Right lobe of liver (tissue), 6 donors: ENCODE results near the gene SLX4IP. TPM values are rescaled to one million over a fixed set of nuclear protein-coding genes. Genes with fewer than 3 reads are reported as not detected.

Experiments used
- ATAC-seq, 4 donors: fragments of 200-7000 bp; cut with Tn5 transposase; one replicate each; pipeline ENCODE4 v1.9.1; 2020; ENCODE audit warnings: mild to moderate bottlenecking in 4 of 4, moderate library complexity in 4 of 4
- DNase-seq, 3 donors: peaks; one replicate each; pipeline ENCODE4 v3.0.0-alpha.2; 2020
- H3K27ac ChIP-seq, 3 donors: fragments of 200-600 bp; one replicate each; pipeline ENCODE4 v1.8.0; 2022
- H3K27me3 ChIP-seq, 2 donors: fragments of 200-600 bp; one replicate each; pipeline ENCODE4 v1.8.0; 2022
- H3K36me3 ChIP-seq, 4 donors: fragments of 200-600 bp; sonication (generic) in 1 of 4; one replicate each; pipeline versions ENCODE4 v1.5.1 to v1.8.0; 2017 to 2022; ENCODE audit warnings: control low read depth in 1 of 4
- H3K4me1 ChIP-seq, 4 donors: fragments of 200-600 bp; sonication (generic) in 1 of 4; one replicate each; pipeline versions ENCODE4 v1.5.1 to v1.8.0; 2017 to 2022; ENCODE audit warnings: control low read depth in 1 of 4
- H3K4me3 ChIP-seq, 3 donors: fragments of 200-600 bp; one replicate each; pipeline ENCODE4 v1.8.0; 2022
- H3K9me3 ChIP-seq, 4 donors: fragments of 200-600 bp; sonication (generic) in 1 of 4; one replicate each; pipeline versions ENCODE4 v1.5.1 to v1.8.0; 2017 to 2022; ENCODE audit warnings: control low read depth in 1 of 4
- POLR2A ChIP-seq: fragments of 450-650 bp; IDR thresholded peaks from one replicate; pipeline ENCODE4 v1.6.1; 2017; ENCODE audit warnings: antibody characterized with exemption, mild to moderate bottlenecking
- WGBS: methylation state at CpG from one replicate; pipeline ENCODE4 v1.1.6; 2018; ENCODE audit warnings: low coverage, low lambda C conversion rate; ENCODE audit not compliant: insufficient coverage; ENCODE audit errors: missing lambda C conversion rate; 5-methylcytosine and 5-hydroxymethylcytosine counted together
- intact Hi-C, 2 donors: fragments of 100-400 bp; cut with DNase I; formaldehyde crosslinking; loops; one replicate each; pipeline versions ENCODE4 v1.11.2 to v1.14.1; 2022
- total RNA-seq, 6 experiments: library from RNA; depleted of rRNA in 2 of 6; stranded (reverse); fragments of >200 nt in 2 of 6; fragmentation: NEBNext Ultra II Directional in 3 of 6; extraction: Animal tissue kit (Norgen Biotek cat#: 25700) in 3 of 6; gene quantifications; one replicate each; pipeline versions ENCODE4 v1.1.0 to v1.2.4, GENCODE V29; 2016 to 2023
- TF ChIP-seq, protein P1 (sequence below), 4 donors: fragments of 200-600 bp in 3 of 4; fragments of 450-650 bp in 1 of 4; IDR thresholded peaks; one replicate each; pipeline versions ENCODE4 v1.5.1 to v1.8.0; 2016 to 2022; ENCODE audit warnings: antibody characterized with exemption in 4 of 4, mild to moderate bottlenecking in 2 of 4
- donor health status: DM: no; HTN: yes; CAD: no.
- donor health status: DM: no; HTN: no; CAD: no.
- donor health status: DM: no; HTN: no; CAD: no.
- donor health status: DM: no; HTN: yes; CAD: no.
- donor health status: DM: no; HTN: yes; CAD: no.

SLX4IP gene
- total RNA-seq, 6 experiments from 2014 or later = 2.0 to 4.0 (median 3.5) TPM

DNA sequence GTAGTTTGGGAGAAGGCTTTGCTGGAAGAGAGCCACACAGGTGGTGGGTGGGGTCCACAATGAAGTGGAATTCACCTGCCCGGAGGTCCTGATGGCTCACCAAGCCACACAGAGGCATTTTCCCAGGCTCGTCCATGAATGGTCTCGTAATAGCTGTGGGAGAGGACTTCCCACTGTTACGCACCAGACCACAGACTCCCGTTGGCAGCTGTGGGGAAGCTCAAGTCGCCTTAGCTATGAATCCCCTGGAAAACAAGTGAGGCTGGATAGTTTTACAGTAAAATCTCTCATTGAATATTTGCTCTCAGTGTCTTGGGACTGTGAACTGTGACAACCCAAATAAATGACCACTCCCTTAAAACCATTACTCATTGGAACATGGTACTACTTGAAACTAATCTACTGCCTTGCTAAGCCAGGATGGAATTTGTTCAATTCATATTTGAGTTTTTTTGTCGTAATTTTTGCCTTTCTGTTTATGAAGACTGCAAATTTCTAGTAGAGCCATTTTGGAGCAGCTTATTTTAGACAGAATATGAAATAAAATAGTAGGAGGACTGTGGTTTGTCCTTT, 159.3 kb downstream of the SLX4IP start:
- ATAC-seq (no peak), DNase-seq (no peak)
- H3K27ac ChIP-seq = no peak overlapping the region
- no peaks in the 10 kb centered on the region for H3K27me3 ChIP-seq
- no peaks in the 10 kb centered on the region for H3K9me3 ChIP-seq
- no peaks in the 10 kb centered on the region for H3K4me1 ChIP-seq
- intact Hi-C loops = no loop called here
- 100% methylated on average over 1 of the region's 7 CpGs for WGBS
- H3K36me3 ChIP-seq = no peaks in the 10 kb centered on the region
- no peak overlapping the region for H3K4me3 ChIP-seq
- TF ChIP-seq, protein P1, sequence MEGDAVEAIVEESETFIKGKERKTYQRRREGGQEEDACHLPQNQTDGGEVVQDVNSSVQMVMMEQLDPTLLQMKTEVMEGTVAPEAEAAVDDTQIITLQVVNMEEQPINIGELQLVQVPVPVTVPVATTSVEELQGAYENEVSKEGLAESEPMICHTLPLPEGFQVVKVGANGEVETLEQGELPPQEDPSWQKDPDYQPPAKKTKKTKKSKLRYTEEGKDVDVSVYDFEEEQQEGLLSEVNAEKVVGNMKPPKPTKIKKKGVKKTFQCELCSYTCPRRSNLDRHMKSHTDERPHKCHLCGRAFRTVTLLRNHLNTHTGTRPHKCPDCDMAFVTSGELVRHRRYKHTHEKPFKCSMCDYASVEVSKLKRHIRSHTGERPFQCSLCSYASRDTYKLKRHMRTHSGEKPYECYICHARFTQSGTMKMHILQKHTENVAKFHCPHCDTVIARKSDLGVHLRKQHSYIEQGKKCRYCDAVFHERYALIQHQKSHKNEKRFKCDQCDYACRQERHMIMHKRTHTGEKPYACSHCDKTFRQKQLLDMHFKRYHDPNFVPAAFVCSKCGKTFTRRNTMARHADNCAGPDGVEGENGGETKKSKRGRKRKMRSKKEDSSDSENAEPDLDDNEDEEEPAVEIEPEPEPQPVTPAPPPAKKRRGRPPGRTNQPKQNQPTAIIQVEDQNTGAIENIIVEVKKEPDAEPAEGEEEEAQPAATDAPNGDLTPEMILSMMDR (IDR thresholded peaks at IDR 0.05) = no peak
- TF ChIP-seq POLR2A = no peak

DNA sequence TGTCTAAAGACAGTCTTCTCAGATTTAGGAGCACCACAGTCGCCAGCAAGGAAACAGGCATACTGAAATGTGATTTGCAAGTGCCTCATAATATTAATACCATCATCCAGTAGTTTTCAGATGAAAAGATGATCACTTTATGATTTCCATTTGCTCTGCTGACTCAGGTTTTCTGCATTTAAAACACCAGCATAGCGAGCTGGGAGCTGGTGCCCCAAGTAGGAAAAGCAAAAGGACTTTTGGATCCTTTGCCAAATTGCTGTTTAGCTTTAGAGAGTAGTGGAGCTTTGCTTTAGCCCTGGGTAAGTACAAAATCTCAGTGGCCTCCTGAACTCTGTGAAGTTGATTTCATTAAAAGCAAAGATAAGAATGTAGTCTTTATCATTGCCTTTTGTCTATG, 160.2 kb downstream of the SLX4IP start:
- H3K4me3 ChIP-seq = no peak overlapping the region
- intact Hi-C loops = no loop called here
- WGBS = 80% methylated on average over 2 of the region's 2 CpGs
- ATAC-seq (no peak), DNase-seq (no peak)
- H3K36me3 ChIP-seq = no peaks in the 10 kb centered on the region
- no peak for TF ChIP-seq POLR2A
- TF ChIP-seq, protein P1 (IDR thresholded peaks at IDR 0.05) = no peak
- no peaks in the 10 kb centered on the region for H3K27me3 ChIP-seq
- no peak overlapping the region for H3K27ac ChIP-seq
- H3K9me3 ChIP-seq = no peaks in the 10 kb centered on the region
- no peaks in the 10 kb centered on the region for H3K4me1 ChIP-seq

DNA sequence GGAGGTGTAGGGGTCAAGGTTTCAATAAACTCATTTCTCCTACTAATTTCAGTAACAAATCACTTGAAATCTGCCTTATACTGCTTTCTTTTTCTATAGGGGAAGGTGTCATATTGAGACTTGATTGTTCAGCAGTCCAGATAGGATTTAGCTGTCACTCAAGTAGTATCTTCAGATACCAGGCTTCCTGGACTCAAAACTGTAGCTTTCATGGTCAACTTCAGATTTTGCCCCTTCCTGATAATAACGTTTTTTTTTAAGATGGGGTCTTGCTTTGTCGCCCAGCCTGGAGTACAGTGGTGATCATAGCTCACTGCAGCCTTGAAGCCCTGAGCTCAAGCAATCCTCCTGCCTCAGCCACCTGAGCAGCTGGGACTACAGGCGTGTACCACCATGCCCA, 160.9 kb downstream of the SLX4IP start:
- 65% methylated on average over 3 of the region's 3 CpGs for WGBS
- DNase-seq (no peak), ATAC-seq (no peak)
- no peaks in the 10 kb centered on the region for H3K9me3 ChIP-seq
- TF ChIP-seq POLR2A = no peak
- TF ChIP-seq, protein P1 (IDR thresholded peaks at IDR 0.05) = no peak
- H3K36me3 ChIP-seq = no peaks in the 10 kb centered on the region
- no peaks in the 10 kb centered on the region for H3K27me3 ChIP-seq
- H3K4me3 ChIP-seq = no peak overlapping the region
- no peaks in the 10 kb centered on the region for H3K4me1 ChIP-seq
- no peak overlapping the region for H3K27ac ChIP-seq
- intact Hi-C loops = no loop called here

DNA sequence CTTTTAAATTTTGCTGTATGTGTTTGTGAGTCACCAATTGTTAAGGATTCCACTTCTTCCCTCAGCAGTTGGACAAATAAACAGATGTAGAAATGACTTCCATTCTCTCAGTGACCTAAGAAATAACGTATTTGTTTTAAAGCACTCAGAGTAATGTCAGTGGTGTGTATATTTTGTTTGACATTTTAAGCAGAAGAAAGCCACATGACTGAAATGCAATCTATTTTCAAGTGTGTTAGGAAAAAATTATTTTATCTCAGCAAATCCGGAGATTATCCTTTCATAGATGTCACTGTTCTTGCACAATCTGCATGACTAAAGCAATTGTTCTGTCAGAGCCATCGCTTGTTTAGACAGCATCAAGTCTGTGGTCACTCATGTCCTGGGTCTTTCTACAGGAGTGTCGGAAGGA, 161.6 kb downstream of the SLX4IP start:
- H3K9me3 ChIP-seq = no peaks in the 10 kb centered on the region
- no peaks in the 10 kb centered on the region for H3K4me1 ChIP-seq
- no peaks in the 10 kb centered on the region for H3K27me3 ChIP-seq
- H3K27ac ChIP-seq = no peak overlapping the region
- 62% methylated on average over 4 of the region's 4 CpGs for WGBS
- DNase-seq = no peak
- H3K4me3 ChIP-seq = no peak overlapping the region
- no peaks in the 10 kb centered on the region for H3K36me3 ChIP-seq
- no peak for TF ChIP-seq POLR2A
- TF ChIP-seq, protein P1 (IDR thresholded peaks at IDR 0.05) = no peak
- intact Hi-C loops = no loop called here
- ATAC-seq = peak in 2 of 4 donors; percentile 11 to 48

DNA sequence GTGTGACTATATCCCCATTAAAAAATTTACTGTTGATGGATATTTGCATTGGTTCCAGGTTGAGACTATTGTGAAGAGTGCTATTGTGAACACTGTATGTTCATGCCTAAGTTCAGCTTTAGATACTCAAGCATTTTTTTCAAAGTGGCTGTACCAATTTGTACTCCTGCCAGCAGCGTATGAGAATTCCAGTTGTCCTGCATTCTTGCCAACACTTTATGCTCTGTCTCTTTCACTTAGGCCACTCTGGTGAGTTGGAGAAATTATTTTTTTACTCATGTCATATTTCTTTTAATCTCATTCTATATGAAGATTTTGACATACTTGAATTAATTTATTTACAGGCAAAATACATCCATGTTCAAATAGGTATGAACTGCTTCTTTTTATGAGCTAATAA, 162.5 kb downstream of the SLX4IP start:
- H3K4me3 ChIP-seq = no peak overlapping the region
- ATAC-seq (no peak), DNase-seq (no peak)
- no peaks in the 10 kb centered on the region for H3K4me1 ChIP-seq
- no peaks in the 10 kb centered on the region for H3K27me3 ChIP-seq
- 100% methylated on average over 1 of the region's 1 CpG for WGBS
- TF ChIP-seq, protein P1 (IDR thresholded peaks at IDR 0.05) = no peak
- no peak for TF ChIP-seq POLR2A
- no peaks in the 10 kb centered on the region for H3K36me3 ChIP-seq
- H3K27ac ChIP-seq = no peak overlapping the region
- intact Hi-C loops = no loop called here
- H3K9me3 ChIP-seq = no peaks in the 10 kb centered on the region
